ENCODE results near the gene PRUNE2.
"Not testable (repeated sequence)": the region's sequence is repeated elsewhere in the genome, so short reads cannot be mapped to it uniquely, and the experiment has no call there.

Gene PRUNE2

GRCh38 chr9:76680716-76681425, 225.0 kb downstream of the PRUNE2 start:
- no peak for TF ChIP-seq CTCF (IDR thresholded peaks at IDR 0.05; ENCODE audit: low read depth, low read length, missing control alignments)
- DNase-seq = no peak
- no peak overlapping the region for H3K27ac ChIP-seq
- no peaks in the 10 kb centered on the region for H3K27me3 ChIP-seq (replicated peaks)
- no peak overlapping the region for H3K4me3 ChIP-seq (ENCODE audit: low read depth, low read length)
- in situ Hi-C loops (cut with HindIII; ENCODE audit: low pct_ligation_motif_present, low sequenced_read_pairs) = no loop called here
- no peaks in the 10 kb centered on the region for H3K36me3 ChIP-seq (replicated peaks)

GRCh38 chr9:76677481-76678055, 228.3 kb downstream of the PRUNE2 start:
- TF ChIP-seq CTCF (IDR thresholded peaks at IDR 0.05; ENCODE audit: low read depth, low read length, missing control alignments) = no peak
- H3K27me3 ChIP-seq (replicated peaks) = no peaks in the 10 kb centered on the region
- in situ Hi-C loops (cut with HindIII; ENCODE audit: low pct_ligation_motif_present, low sequenced_read_pairs) = no loop called here
- H3K27ac ChIP-seq = no peak overlapping the region
- no peak overlapping the region for H3K4me3 ChIP-seq (ENCODE audit: low read depth, low read length)
- no peaks in the 10 kb centered on the region for H3K36me3 ChIP-seq (replicated peaks)
- no peak for DNase-seq

GRCh38 chr9:76676857-76677256, 229.1 kb downstream of the PRUNE2 start:
- no peak for DNase-seq
- in situ Hi-C loops (cut with HindIII; ENCODE audit: low pct_ligation_motif_present, low sequenced_read_pairs) = no loop called here
- Histone ChIP-seq H3K27me3 (replicated peaks) (no peaks in the 10 kb centered on the region), H3K27ac (no peak overlapping the region), H3K4me3 (ENCODE audit: low read depth, low read length) (no peak overlapping the region), H3K36me3 (replicated peaks) (no peaks in the 10 kb centered on the region)
- no peak for TF ChIP-seq CTCF (IDR thresholded peaks at IDR 0.05; ENCODE audit: low read depth, low read length, missing control alignments)

- no peak for TF ChIP-seq CTCF (IDR thresholded peaks at IDR 0.05; ENCODE audit: low read depth, low read length, missing control alignments)
- no peak overlapping the region for H3K4me3 ChIP-seq (ENCODE audit: low read depth, low read length)
- no peaks in the 10 kb centered on the region for H3K27me3 ChIP-seq (replicated peaks)
- in situ Hi-C loops (cut with HindIII; ENCODE audit: low pct_ligation_motif_present, low sequenced_read_pairs) = loop anchor here (25.0 kb wide), 1 partner anchor 205 kb away; the partner anchor contains the start of gene GCNT1
- peak; percentile 62 for DNase-seq
- no peak overlapping the region for H3K27ac ChIP-seq
- no peaks in the 10 kb centered on the region for H3K36me3 ChIP-seq (replicated peaks)
These were observed 238.4 kb downstream of the PRUNE2 start for GRCh38 chr9:76667521-76667957.

- not testable (repeated sequence) for H3K27me3 ChIP-seq (replicated peaks); H3K4me3 ChIP-seq (ENCODE audit: low read depth, low read length); H3K36me3 ChIP-seq (replicated peaks); H3K27ac ChIP-seq; DNase-seq
- TF ChIP-seq CTCF (IDR thresholded peaks at IDR 0.05; ENCODE audit: low read depth, low read length, missing control alignments) = peak; percentile 62
- in situ Hi-C loops (cut with HindIII; ENCODE audit: low pct_ligation_motif_present, low sequenced_read_pairs) = loop anchor here (25.0 kb wide), 1 partner anchor 204 kb away; the partner anchor contains the start of gene GCNT1
These were observed 239.9 kb downstream of the PRUNE2 start for GRCh38 chr9:76665966-76666365.
